NCI-H1417 (cell line): Measurements from ENCODE around the gene OPTN.

Source experiments
- DNase-seq, 3 experiments: peaks; one replicate each; lab custom pipeline; 2025; lab: John Stamatoyannopoulos, UW

OPTN gene

DNA sequence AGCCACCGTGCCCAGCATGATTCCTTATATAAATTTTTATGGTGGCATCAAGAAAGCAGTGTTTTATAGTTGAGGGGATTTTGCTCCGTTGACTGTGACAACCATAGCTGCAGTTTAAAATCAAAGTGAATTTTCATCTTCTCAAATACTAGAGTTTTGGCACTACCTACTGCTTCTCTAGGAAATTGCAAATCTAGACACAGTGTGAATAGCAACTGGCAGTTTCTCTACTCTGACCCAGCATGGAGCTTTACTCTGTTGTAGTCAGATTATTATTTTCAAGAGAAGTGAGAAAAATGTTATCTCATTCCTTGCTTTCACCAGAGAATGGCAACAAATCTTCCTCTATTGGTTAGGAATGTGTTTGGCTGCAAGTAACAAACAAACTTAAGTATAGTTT lies 84.3 kb downstream of the OPTN start:
- no peak for DNase-seq

DNA sequence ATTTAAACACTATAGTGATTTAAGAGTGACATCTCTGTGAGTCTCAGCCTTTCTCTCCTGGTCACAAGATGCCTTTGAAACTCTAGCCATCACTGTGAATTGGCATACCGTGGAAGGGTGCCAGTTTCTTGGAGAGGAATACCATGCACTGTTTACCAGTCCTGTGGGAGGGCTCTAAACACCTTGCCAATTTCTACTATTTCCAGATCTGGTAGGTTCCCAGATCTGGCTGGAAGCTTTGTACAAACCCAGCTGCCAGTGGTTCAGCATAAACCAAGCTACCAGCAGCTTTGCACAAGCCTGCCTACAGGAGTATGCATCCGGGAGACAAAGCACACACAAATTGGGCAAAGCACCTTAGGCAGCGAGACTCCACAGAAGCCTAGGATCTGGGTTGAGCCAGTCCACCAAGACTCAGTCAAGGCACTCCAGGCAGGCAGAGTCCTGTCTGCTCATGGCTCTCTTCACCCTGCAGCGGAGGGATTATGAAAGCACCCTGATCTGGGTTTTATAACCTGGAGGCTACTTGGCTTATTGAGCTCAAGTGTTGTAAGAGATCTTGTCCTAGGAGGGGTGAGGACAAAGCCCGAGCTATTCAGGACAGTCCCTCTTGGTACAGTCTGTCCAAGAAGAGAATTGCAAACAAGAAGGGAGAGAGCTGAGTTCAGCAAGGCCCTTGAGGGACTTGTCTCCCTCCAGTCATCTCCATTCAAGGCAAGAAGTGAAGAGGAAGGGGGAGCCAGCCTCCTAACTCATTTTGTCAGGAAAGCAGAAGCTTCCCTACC lies 85.0 kb downstream of the OPTN start:
- DNase-seq = no peak

DNA sequence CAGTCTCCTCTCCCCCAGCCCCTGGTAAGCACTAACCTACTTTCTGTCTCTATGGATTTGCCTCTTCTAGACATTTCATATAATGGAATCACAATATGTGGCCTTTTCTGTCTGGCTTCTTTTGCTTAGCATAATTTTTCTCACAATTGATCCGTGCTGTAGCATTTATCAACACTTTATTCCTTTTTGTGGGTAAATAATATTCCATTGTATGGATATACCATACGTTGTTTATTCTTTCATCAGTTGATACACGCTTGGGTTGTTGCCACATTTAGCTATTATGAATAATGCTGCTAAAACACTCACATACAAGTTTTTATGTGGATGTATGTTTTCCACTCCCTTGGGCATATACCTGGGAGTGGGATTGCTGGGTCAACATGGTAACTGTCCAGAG lies 87.2 kb downstream of the OPTN start:
- DNase-seq = no peak
